DOHH2 (cell line): ENCODE data around the gene ZFYVE27.

Source experiments
- EZH2phosphoT487 ChIP-seq: fragments of 200-600 bp; sonication (generic); IDR thresholded peaks from 2 replicates; pipeline ENCODE4 v1.6.1; 2017; ENCODE audit warnings: borderline replicate concordance, mild to moderate bottlenecking, antibody characterized with exemption, low read length, moderate library complexity, mixed read lengths
- TF ChIP-seq, protein P1 (sequence below): fragments of 200-600 bp; sonication (generic); IDR thresholded peaks from one replicate; pipeline ENCODE4 v1.5.1; 2014; ENCODE audit warnings: antibody characterized with exemption, mild to moderate bottlenecking, low read depth, low read length; ENCODE audit not compliant: poor library complexity, severe bottlenecking

DNA sequence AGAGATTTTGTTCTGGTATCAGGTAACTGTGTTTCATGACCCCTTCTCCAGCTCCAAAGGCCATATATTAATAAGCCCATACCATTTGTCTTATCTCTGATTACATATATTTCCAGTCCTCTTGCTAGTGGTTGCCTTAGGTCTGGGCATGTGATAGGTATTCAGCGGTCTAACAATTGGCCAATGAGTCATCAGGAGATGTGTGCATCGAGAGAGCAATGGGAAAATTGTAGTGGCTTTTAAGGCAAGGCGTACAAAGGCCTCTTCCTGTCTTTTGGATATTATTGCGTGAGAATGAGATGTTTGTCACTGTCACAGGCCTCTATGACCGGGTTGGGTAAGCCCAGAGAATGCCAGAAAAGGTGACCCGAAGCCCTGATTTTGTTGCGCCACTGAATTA, 73.5 kb downstream of the ZFYVE27 start:
- TF ChIP-seq, protein P1, sequence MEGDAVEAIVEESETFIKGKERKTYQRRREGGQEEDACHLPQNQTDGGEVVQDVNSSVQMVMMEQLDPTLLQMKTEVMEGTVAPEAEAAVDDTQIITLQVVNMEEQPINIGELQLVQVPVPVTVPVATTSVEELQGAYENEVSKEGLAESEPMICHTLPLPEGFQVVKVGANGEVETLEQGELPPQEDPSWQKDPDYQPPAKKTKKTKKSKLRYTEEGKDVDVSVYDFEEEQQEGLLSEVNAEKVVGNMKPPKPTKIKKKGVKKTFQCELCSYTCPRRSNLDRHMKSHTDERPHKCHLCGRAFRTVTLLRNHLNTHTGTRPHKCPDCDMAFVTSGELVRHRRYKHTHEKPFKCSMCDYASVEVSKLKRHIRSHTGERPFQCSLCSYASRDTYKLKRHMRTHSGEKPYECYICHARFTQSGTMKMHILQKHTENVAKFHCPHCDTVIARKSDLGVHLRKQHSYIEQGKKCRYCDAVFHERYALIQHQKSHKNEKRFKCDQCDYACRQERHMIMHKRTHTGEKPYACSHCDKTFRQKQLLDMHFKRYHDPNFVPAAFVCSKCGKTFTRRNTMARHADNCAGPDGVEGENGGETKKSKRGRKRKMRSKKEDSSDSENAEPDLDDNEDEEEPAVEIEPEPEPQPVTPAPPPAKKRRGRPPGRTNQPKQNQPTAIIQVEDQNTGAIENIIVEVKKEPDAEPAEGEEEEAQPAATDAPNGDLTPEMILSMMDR = no peak
- no peak for TF ChIP-seq EZH2phosphoT487
